Small intestine (tissue), 7 donors: ENCODE measurements around the gene COL26A1. TPM values are rescaled to one million over a fixed set of nuclear protein-coding genes. Genes with fewer than 3 reads are reported as not detected.

Source experiments
- DNase-seq, 2 donors: peaks; one replicate each; pipeline versions ENCODE4 v3.0.0 to v3.0.0-alpha.2; 2013
- FAIRE-seq: peaks from 2 replicates; lab custom pipeline; 2012; peaks lifted over from hg19 to GRCh38; lab: Jason Lieb, UNC
- H3K27ac ChIP-seq, 3 donors: one replicate each; pipeline ENCODE4 v1.5.1; 2013; ENCODE audit warnings: low read length in 2 of 3, mild to moderate bottlenecking in 2 of 3, control low read depth in 1 of 3, inconsistent platforms in 1 of 3, low read depth in 1 of 3, moderate library complexity in 1 of 3
- H3K27me3 ChIP-seq, 3 donors: one replicate each; pipeline ENCODE4 v1.6.1; 2013; ENCODE audit warnings: low read length in 3 of 3, inconsistent platforms in 1 of 3; ENCODE audit not compliant: control insufficient read depth in 3 of 3, insufficient read depth in 3 of 3
- H3K36me3 ChIP-seq, 3 donors: one replicate each; pipeline ENCODE4 v1.6.1; 2013; ENCODE audit warnings: low read length in 3 of 3, inconsistent platforms in 1 of 3, low read depth in 1 of 3, mild to moderate bottlenecking in 1 of 3, moderate library complexity in 1 of 3; ENCODE audit not compliant: control insufficient read depth in 3 of 3, insufficient read depth in 2 of 3
- H3K4me1 ChIP-seq, 3 donors: one replicate each; pipeline ENCODE4 v1.6.1; 2013; ENCODE audit warnings: low read length in 2 of 3, inconsistent platforms in 1 of 3, low read depth in 1 of 3, mild to moderate bottlenecking in 1 of 3, moderate library complexity in 1 of 3; ENCODE audit not compliant: control insufficient read depth in 3 of 3, insufficient read depth in 2 of 3
- H3K4me3 ChIP-seq, 3 donors: one replicate each; pipeline ENCODE4 v1.5.1; 2013; ENCODE audit warnings: low read length in 3 of 3, control low read depth in 1 of 3, inconsistent platforms in 1 of 3, low read depth in 1 of 3, mild to moderate bottlenecking in 1 of 3, moderate library complexity in 1 of 3
- H3K9me3 ChIP-seq, 2 donors: one replicate each; pipeline ENCODE4 v1.6.1; 2013; ENCODE audit warnings: low read depth in 1 of 2, low read length in 1 of 2; ENCODE audit not compliant: control insufficient read depth in 2 of 2, insufficient read depth in 1 of 2
- WGBS, 3 donors: extraction: QIAGEN DNeasy Blood & Tissue Kit; methylation state at CpG; one replicate each; pipeline ENCODE4 v1.1.7; 2013; 5-methylcytosine and 5-hydroxymethylcytosine counted together
- polyA plus RNA-seq, 4 donors: library from polyadenylated mRNA; stranded (reverse) in 3 of 4; unstranded in 1 of 4; fragments of 200-250 nt in 3 of 4; fragments of 120-200 nt in 1 of 4; gene quantifications; one replicate each; pipeline versions ENCODE4 v1.2.1 to v1.2.3, GENCODE V29; 2013
- donor health status: healthy with polysubstance abuse.
- donor health status: control.
- donor health status: control.
- donor health status: Bipolar disorder and iron deficiency.
- donor health status: healthy.

The COL26A1 gene
- polyA plus RNA-seq, 4 donors, result 0.10 to 0.12 TPM; not detected in 2

- Histone ChIP-seq H3K4me3 (no peak overlapping the region), H3K27ac (no peak overlapping the region), H3K27me3 (peaks cover 0 to 3% (median 0%) of the 10 kb centered on the region in 3 donors), H3K4me1 (no peaks in the 10 kb centered on the region), H3K36me3 (no peaks in the 10 kb centered on the region), H3K9me3 (peaks cover 0 to 26% of the 10 kb centered on the region in 2 donors)
- no peak for DNase-seq
- FAIRE-seq, result no peak
- WGBS, 3 donors, result 31 to 53% (median 43%) methylated on average over 1 of the region's 1 CpG
Observed at GRCh38 chr7:101578552-101578951, 215.9 kb downstream of the COL26A1 start.

GRCh38 chr7:101580596-101580995, 217.9 kb downstream of the COL26A1 start:
- H3K27me3 ChIP-seq, result peaks cover 0 to 3% (median 0%) of the 10 kb centered on the region in 3 donors
- DNase-seq (no peak), FAIRE-seq (no peak)
- H3K36me3 ChIP-seq, result no peaks in the 10 kb centered on the region
- peaks cover 0 to 15% (median 0%) of the 10 kb centered on the region in 3 donors for H3K4me1 ChIP-seq
- H3K27ac ChIP-seq, result no peak overlapping the region
- H3K4me3 ChIP-seq, result no peak overlapping the region
- WGBS, 3 donors, result 89 to 93% (median 91%) methylated on average over 7 of the region's 7 CpGs
- peaks cover 0 to 34% of the 10 kb centered on the region in 2 donors for H3K9me3 ChIP-seq

- Histone ChIP-seq H3K36me3 (no peaks in the 10 kb centered on the region), H3K4me3 (no peak overlapping the region), H3K27me3 (peaks cover 0 to 3% (median 0%) of the 10 kb centered on the region in 3 donors), H3K27ac (no peak overlapping the region), H3K9me3 (peaks cover 0 to 31% of the 10 kb centered on the region in 2 donors), H3K4me1 (peaks cover 0 to 27% (median 0%) of the 10 kb centered on the region in 3 donors)
- no peak for FAIRE-seq
- no peak for DNase-seq
- 81 to 89% (median 84%) methylated on average over 10 of the region's 10 CpGs for WGBS, 3 donors
Observed at GRCh38 chr7:101581891-101582290, 219.2 kb downstream of the COL26A1 start.

- Histone ChIP-seq H3K27me3 (peaks cover 0 to 3% (median 0%) of the 10 kb centered on the region in 3 donors), H3K36me3 (no peaks in the 10 kb centered on the region), H3K9me3 (peaks cover 0 to 28% of the 10 kb centered on the region in 2 donors), H3K27ac (no peak overlapping the region), H3K4me3 (no peak overlapping the region), H3K4me1 (peaks cover 0 to 32% (median 0%) of the 10 kb centered on the region in 3 donors)
- DNase-seq (no peak), FAIRE-seq (no peak)
- 95 to 98% (median 97%) methylated on average over 3 of the region's 3 CpGs for WGBS, 3 donors
Observed at GRCh38 chr7:101582971-101583370, 220.3 kb downstream of the COL26A1 start.

GRCh38 chr7:101586078-101586905, 223.6 kb downstream of the COL26A1 start:
- Histone ChIP-seq H3K4me3 (no peak overlapping the region), H3K27ac (peak overlapping the region in 1 of 3 donors; percentile 69), H3K27me3 (peaks cover 0 to 3% (median 0%) of the 10 kb centered on the region in 3 donors), H3K36me3 (no peaks in the 10 kb centered on the region), H3K4me1 (peaks cover 0 to 32% (median 0%) of the 10 kb centered on the region in 3 donors), H3K9me3 (peaks cover 0 to 25% of the 10 kb centered on the region in 2 donors)
- peak; percentile 59 to 94 for DNase-seq
- 25 to 53% (median 34%) methylated on average over 18 of the region's 18 CpGs for WGBS, 3 donors
- no peak for FAIRE-seq

- WGBS, 3 donors, result 65 to 69% (median 66%) methylated on average over 12 of the region's 12 CpGs
- DNase-seq, result peak in 1 of 2 donors; percentile 31
Observed at GRCh38 chr7:101586906-101587677, 224.4 kb downstream of the COL26A1 start.

GRCh38 chr7:101588131-101588935, 225.7 kb downstream of the COL26A1 start:
- H3K4me1 ChIP-seq, result peaks cover 0 to 32% (median 0%) of the 10 kb centered on the region in 3 donors
- H3K9me3 ChIP-seq, result peaks cover 0 to 14% of the 10 kb centered on the region in 2 donors
- no peaks in the 10 kb centered on the region for H3K36me3 ChIP-seq
- H3K27me3 ChIP-seq, result peaks cover 0 to 2% (median 0%) of the 10 kb centered on the region in 3 donors
- DNase-seq, result no peak
- no peak overlapping the region for H3K27ac ChIP-seq
- WGBS, 3 donors, result 77 to 89% (median 84%) methylated on average over 9 of the region's 9 CpGs
- no peak for FAIRE-seq
- H3K4me3 ChIP-seq, result no peak overlapping the region

More at GRCh38 chr7:101586906-101587677, 224.4 kb downstream of the COL26A1 start:
- no peak for FAIRE-seq
- H3K4me1 ChIP-seq, result peaks cover 0 to 32% (median 0%) of the 10 kb centered on the region in 3 donors
- peak overlapping the region in 1 of 3 donors; percentile 69 for H3K27ac ChIP-seq
- peaks cover 0 to 3% (median 0%) of the 10 kb centered on the region in 3 donors for H3K27me3 ChIP-seq
- H3K4me3 ChIP-seq, result no peak overlapping the region
- no peaks in the 10 kb centered on the region for H3K36me3 ChIP-seq
- peaks cover 0 to 25% of the 10 kb centered on the region in 2 donors for H3K9me3 ChIP-seq
